Muscle of back (tissue), 11 donors: Measurements from ENCODE around the gene CLSTN2. TPM values are rescaled to one million over a fixed set of nuclear protein-coding genes. Genes with fewer than 3 reads are reported as not detected.

ENCODE experiments used
- DNase-seq, 3 donors: peaks; one replicate each; pipeline versions ENCODE4 v3.0.0 to v3.0.0-alpha.2; 2013
- polyA plus RNA-seq, 10 donors: library from polyadenylated mRNA; unstranded; fragments of 120-200 nt; gene quantifications; one replicate each; pipeline ENCODE4 v1.2.1, GENCODE V29; 2013; ENCODE audit not compliant: insufficient read length in 10 of 10

Gene CLSTN2
- polyA plus RNA-seq, 10 donors, result 1.7 to 4.6 (median 3.1) TPM

DNA sequence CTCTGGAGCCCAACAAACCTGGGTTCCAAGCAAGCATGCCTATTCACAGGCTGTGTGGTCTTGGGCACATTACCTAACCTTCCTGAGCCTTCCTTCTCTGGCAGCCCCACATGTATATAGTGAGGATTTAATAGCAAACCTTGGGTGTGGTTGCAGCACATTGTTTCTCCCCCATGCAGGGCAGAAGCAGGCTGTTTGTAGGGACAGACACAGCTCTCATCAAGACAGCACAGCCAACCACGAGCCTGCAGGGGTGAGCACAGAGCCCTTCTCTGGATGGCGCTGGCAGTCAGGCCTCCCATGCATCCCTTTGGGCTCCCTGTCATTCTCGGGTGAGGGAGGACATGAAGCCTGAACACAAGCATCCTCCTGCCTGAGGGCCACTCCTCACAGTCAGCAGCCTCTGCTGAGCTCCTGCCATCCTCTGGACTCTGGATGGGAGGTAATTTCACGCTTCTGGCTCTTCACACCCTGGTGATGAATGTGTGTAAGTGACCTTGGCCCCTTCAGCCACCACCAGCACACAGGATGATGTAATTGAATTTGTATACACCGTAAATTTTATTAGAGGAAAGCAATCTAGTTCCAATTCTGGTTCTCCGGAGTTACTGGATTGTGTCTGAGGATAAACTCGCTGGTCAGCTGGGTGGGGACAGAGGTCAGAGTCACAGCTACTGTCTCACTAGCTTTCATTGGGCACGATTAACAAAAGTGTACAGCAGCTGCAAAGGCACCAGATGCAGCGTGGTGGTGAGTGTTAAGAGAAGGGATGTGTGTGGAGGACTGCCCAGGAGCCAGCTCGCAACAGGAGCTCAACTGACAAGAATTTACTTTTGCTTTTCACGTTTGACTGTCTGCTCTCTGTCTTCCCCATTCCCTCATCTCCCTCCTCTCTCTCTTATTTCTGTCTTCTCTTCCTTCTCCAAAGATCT, 118.1 kb downstream of the CLSTN2 start:
- peak in 2 of 3 donors; percentile 6 to 22 for DNase-seq

GRCh38 chr3:140053794-140054193, 118.8 kb downstream of the CLSTN2 start:
- DNase-seq, result no peak

DNA sequence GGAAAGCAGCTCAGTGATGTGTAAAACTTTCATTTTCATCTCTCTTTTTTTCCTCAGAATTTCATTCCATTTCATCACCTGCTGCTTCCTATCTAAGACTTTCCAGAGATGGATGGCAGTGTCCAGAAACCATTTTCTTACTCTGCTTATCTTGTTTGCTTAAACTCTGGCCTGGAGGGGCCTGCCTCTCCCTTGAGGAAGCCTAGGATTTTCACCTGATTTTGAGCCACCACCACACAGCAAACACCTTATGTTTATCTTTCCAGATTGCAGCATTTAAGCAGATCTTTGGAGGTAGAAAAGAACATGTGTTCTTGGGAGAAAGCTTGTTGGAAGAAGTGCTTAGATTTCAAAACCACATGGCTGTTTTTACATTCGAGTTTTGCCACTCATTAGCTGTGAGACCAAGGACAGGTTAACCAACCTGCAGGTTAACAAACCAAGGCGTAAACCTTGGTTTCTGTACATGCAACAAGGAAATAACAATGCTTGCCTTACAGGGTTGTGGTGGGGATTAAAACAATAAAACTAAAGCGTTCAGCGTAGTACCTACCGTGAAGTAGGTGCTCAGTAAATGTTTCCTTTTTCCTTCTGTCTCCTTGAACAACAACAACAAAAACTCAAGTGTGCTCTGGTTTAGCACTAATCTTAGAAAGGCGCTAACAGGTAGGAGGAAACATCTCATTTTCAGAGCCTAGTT, 120.3 kb downstream of the CLSTN2 start:
- no peak for DNase-seq

DNA sequence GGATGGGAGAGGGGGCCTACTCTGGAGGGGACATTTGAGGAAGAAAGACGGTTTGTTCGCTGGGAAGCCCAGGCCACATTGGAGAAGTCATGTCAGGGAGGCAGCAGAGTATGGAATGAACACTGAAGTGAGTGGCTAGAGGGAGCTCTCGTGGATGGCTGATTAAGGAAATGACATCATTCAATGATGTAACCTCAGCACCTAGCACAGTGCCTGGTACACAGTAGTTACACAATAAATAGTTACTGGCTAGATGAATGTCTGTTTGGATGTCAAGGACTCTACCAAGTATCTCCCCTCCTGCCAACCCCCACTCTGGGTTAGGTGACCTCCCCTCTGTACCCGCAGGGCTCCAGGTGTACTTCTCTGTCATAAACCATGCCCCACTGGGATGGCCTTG, 121.1 kb downstream of the CLSTN2 start:
- no peak for DNase-seq

- DNase-seq, result no peak
These were observed 126.2 kb downstream of the CLSTN2 start for GRCh38 chr3:140061211-140061610.

- DNase-seq, result no peak
These were observed 127.5 kb downstream of the CLSTN2 start for GRCh38 chr3:140062461-140062860.

DNA sequence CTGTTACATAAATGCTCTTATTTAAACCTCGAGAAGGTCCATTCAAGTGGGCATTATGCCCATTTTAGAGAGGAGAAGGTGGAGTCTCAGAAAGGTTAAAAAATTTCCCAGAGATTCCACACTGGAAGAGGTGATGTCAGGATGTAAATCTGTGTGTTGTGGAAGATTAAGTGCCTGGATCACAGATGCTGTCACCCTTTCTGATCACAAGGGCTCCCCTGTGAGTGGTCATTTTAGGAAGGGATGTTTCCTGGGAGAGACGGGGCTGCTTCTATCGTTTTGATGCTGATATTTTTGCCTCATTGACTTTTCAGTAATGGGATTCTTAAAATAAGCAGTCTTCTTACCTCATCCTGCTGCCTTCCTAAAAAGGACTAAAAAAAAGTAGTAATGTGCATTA, 132.5 kb downstream of the CLSTN2 start:
- no peak for DNase-seq

DNA sequence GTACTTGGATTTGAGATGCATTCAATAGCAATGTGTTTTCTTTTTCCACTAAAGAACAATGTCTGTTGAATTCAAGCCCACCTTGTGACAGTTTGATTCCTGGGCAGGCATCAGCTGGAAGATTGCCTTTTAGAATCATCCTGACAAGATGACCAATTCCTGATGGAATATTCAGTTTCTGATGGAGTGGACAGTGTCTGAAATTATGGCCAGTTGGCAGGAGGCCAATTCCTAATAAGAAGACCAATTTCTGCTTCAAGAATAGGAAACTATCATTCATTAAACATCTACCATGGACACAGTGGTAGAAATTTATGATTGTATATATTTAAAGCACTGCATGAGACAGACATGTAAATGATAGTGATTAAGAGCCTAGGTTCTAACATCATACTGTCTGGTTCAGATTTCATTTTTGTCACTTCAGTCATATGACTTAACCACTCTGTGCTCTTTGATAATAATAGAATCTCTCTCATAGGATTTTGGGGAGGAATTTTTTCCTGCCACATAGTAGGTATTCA, 133.6 kb downstream of the CLSTN2 start:
- no peak for DNase-seq

DNA sequence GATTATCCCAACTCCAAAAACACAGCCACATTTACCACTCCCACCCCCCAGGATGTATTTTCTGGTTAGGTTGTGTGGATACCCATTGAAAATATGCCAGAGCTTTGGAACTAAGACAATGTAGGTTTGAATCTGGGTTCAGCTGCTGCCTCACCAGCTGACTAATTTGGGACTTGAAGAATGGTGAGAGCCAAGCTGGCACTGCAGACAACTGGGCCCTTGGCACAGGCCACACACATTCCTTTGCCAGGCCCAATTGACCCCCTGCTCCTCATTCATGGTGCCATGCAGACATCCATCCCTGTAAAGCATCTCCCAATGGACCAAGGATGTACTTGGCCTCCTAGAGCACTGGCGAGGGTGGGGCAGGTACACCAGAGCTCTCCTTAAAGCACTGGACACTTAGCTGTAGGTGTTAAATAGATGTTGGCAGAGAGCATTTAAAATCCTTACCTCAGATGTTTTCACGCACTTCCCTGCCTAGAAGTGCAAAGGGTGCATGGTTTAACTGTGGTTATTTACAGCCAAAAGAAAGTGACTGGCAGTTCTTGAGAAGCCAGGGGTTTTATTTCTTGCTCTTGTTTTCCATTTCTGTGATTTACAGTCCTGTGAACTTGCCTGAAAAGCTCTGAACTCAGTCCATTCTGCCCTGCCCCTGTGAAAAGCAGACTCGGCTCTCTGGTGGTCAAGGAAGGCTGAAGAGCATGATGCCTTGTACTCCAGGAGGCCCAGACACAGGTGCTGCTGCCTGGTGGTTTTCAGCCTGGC, 138.5 kb downstream of the CLSTN2 start:
- no peak for DNase-seq

DNA sequence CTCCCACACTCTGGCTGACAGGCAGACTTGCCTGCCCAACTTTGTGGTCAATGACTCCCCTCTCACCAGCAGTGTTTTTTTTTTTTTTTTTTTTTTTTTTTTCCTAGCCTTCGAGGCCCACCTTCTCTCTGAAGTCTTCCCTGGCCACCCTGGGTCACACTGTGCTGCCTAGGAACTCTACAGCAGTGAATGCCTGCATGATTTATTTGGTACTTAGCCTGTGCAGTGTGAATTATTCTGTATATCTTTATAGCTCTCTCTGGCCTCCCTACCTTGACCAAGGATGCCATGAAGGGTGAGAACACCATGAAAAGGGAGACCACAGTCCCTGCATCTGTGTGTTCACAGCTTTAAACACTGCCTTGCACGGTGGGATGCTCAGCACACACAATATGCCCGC, 141.6 kb downstream of the CLSTN2 start:
- no peak for DNase-seq

GRCh38 chr3:140077406-140077805, 142.4 kb downstream of the CLSTN2 start:
- no peak for DNase-seq

- DNase-seq, result no peak
These were observed 143.4 kb downstream of the CLSTN2 start for GRCh38 chr3:140078343-140078742.

- no peak for DNase-seq
These were observed 144.0 kb downstream of the CLSTN2 start for GRCh38 chr3:140078940-140079339.

- DNase-seq, result no peak
These were observed 146.9 kb downstream of the CLSTN2 start for GRCh38 chr3:140081887-140082286.

DNA sequence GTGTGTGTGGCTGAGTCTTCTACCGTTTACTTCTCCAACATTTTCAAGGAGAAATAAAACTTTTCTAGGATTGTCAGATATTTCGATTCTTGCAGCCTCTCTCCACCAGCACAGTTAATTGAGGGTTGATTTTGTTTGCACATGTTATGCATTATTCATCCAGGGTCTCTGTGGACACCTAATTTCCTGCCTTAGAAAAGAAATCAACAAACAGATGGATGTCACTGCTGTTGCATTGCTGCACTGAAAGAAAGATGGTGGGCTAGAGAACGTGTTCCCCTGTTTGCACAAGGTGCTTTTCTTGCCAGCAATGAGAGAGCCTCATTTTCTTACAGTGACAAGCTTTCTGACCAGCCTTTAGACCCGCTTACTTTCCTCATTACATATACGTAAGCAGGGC, 150.0 kb downstream of the CLSTN2 start:
- DNase-seq, result no peak

DNA sequence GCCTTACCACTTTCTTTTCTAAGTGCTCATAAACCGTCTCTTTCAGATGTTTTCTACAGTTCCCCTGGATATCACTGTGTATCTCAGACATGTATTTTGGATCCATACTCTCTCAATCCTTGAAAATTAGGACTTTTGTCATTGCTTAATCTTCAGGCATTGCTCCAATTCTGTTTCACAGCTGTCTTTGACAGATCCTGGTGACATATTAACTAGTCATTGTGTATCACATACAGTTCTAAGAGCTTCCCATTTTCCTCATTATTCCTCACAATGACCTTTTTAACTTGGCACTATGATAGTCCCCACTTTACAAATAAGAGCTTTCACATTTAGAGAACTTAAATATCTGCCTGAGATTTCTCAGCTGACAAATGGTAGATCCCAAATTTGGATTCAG, 151.7 kb downstream of the CLSTN2 start:
- DNase-seq, result no peak

- no peak for DNase-seq
These were observed 153.1 kb downstream of the CLSTN2 start for GRCh38 chr3:140088058-140088457.

- no peak for DNase-seq
These were observed 153.5 kb downstream of the CLSTN2 start for GRCh38 chr3:140088513-140088912.

DNA sequence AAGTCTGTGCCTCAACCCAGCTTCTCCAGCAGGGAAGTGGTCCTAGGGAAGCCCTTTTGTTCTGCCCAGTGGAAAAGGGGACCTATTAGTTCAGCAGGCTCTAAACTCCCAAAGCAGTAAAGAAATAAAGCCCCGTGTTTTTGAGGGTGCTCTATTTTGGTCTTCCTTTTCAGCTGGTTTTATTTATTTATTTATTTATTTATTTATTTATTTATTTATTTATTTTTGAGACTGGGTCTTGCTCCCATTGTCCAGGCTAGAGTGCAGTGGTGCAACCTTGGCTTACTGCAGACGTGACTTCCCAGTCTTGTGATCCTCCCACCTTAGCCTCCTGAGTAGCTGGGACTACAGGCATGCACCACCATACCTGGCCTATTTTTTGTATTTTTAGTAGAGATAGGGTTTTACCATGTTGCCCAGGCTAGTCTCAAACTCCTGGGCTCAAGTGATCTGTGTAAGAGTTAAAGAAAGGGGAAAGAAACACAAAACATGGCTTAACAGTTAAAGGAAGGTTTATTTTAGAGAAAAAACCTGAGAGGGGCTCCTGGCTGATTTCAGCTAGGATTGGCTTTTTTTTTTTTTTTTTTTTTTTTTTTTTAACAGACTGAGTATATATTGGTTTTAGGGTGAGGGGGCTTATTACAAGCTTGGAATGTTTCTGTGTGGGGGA, 154.6 kb downstream of the CLSTN2 start:
- DNase-seq, result no peak

DNA sequence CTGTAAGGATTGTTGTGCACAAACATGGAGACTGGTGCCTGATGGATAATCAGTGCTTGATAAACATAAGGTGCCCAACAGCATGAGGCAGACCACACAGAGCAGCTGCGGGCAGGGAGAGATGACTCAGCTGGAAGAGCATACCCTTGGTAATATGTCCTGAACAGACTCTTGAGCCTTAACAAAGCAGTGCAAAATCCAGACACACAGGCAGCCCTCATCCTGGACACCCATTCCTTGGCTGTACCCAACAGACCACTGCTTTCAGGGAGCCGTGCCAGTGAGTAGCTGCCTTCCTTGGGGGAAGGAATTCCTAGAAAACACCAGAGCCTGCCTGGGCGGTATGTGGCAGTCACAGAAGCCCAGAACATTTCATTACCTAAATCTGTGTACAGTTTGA, 156.2 kb downstream of the CLSTN2 start:
- DNase-seq, result no peak

DNA sequence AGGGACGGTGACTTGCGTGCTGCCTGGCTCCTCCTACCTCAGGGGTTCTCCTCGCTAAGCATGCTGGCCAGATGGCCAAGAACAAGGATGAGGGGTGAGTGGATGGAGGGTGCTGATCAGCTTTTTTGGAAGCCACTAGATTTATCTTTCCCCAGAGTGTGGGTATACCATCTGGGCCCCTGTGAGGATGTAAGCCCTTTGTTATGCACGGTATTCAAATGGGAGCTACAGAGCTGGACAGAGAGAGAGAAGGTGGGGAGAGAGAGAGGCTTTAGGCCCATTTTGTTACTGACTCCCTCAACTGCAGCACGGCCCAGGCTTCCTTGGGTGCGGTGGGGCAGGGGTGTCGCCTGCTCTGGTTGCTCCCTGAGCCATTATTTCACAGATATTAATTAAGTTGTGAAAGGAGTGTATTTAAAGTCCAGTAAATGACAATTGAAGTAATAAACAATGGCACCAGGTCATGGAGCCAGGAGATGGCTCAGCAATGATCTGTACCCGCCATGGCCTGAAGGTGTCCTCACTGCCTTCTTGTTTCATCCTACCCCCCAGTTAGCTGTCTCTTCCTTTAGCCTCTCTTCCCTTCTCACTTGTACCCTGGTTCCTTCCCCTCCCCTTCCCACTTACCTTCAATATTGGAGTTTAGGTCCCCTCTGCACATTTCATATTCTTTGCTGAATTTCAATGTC, 158.0 kb downstream of the CLSTN2 start:
- no peak for DNase-seq
